Measurements from ENCODE around the gene ITGAD. TPM values are rescaled to one million over a fixed set of nuclear protein-coding genes. Genes with fewer than 3 reads are reported as not detected.

The ITGAD gene
- polyA plus RNA-seq, 2 of the 4 experiments (the other 2 are of a cell fraction), result not detected

- WGBS (ENCODE audit: missing lambda C conversion rate), result 88% methylated on average over 20 of the region's 20 CpGs
- Histone ChIP-seq H3K4me2 (no peak overlapping the region), H3K27ac (no peak overlapping the region), H3K4me1 (peaks cover 2% of the 10 kb centered on the region; the same call in 1 of the 3 replicates), H3K9me3 (no peaks in the 10 kb centered on the region), H3K4me3 (no peak overlapping the region)
- no peak for DNase-seq (ENCODE audit: low read depth in 1 of 2, low spot score in 1 of 2)
- no peak for FAIRE-seq
- ChIA-PET CTCF (no interaction called here), POLR2A (no interaction called here)
- no peak for ATAC-seq
- TF ChIP-seq FOSB (CRISPR knock-in tag; IDR thresholded peaks at IDR 0.05), result no peak
- TF ChIP-seq EHMT2 (IDR thresholded peaks at IDR 0.05; ENCODE audit: low read depth), result no peak
- no peak for TF ChIP-seq MAZ (IDR thresholded peaks at IDR 0.05; ENCODE audit: borderline replicate concordance, low read depth, low read length)
- no peak for TF ChIP-seq EHF (CRISPR knock-in tag; IDR thresholded peaks at IDR 0.05)
- TF ChIP-seq CHD2 (IDR thresholded peaks at IDR 0.05; ENCODE audit: low read length, partially characterized antibody), result no peak
- TF ChIP-seq HOXB13 (CRISPR knock-in tag; IDR thresholded peaks at IDR 0.05; ENCODE audit: low read depth), result no peak
- no peak for TF ChIP-seq MAX (IDR thresholded peaks at IDR 0.05)
- TF ChIP-seq SREBF2 (IDR thresholded peaks at IDR 0.05), result no peak
- no peak for TF ChIP-seq HES2 (IDR thresholded peaks at IDR 0.05)
- TF ChIP-seq MYC (IDR thresholded peaks at IDR 0.05; ENCODE audit: borderline replicate concordance, low read length), result no peak
- TF ChIP-seq FOSL2 (IDR thresholded peaks at IDR 0.05), result no peak
- no peak for TF ChIP-seq FOSL2 (CRISPR knock-in tag; IDR thresholded peaks at IDR 0.05)
- no peak for TF ChIP-seq TP53 (CRISPR knock-in tag; IDR thresholded peaks at IDR 0.05)
These were observed 72.7 kb downstream of the ITGAD start for GRCh38 chr16:31465788-31466370.

GRCh38 chr16:31466381-31466841 is 73.3 kb downstream of the ITGAD start:
- ChIA-PET POLR2A (no interaction called here), CTCF (no interaction called here)
- 83% methylated on average over 8 of the region's 18 CpGs for WGBS (ENCODE audit: missing lambda C conversion rate)
- H3K4me3 ChIP-seq, result no peak overlapping the region
- TF ChIP-seq FOSB (CRISPR knock-in tag; IDR thresholded peaks at IDR 0.05) (no peak), EHF (CRISPR knock-in tag; IDR thresholded peaks at IDR 0.05) (no peak), TP53 (CRISPR knock-in tag; IDR thresholded peaks at IDR 0.05) (no peak), FOSL2 (IDR thresholded peaks at IDR 0.05) (no peak), FOSL2 (CRISPR knock-in tag; IDR thresholded peaks at IDR 0.05) (no peak), HMGXB4 (CRISPR knock-in tag; IDR thresholded peaks at IDR 0.05; ENCODE audit: borderline replicate concordance) (no peak), CHD2 (IDR thresholded peaks at IDR 0.05; ENCODE audit: low read length, partially characterized antibody) (no peak), SMC3 (IDR thresholded peaks at IDR 0.05) (no peak), HES2 (IDR thresholded peaks at IDR 0.05) (no peak), CEBPB (IDR thresholded peaks at IDR 0.05) (no peak), MAX (IDR thresholded peaks at IDR 0.05) (no peak), ELK1 (IDR thresholded peaks at IDR 0.05; ENCODE audit: low read depth, low read length) (no peak), HOXA7 (CRISPR knock-in tag; IDR thresholded peaks at IDR 0.05) (no peak), JUNB (IDR thresholded peaks at IDR 0.05) (no peak), NR3C1 (IDR thresholded peaks at IDR 0.05) (no peak), TFCP2L1 (CRISPR knock-in tag; IDR thresholded peaks at IDR 0.05) (no peak), CTCF (IDR thresholded peaks at IDR 0.05) (no peak), RARB (CRISPR knock-in tag; IDR thresholded peaks at IDR 0.05) (no peak), RFX5 (IDR thresholded peaks at IDR 0.05) (no peak), HDAC2 (IDR thresholded peaks at IDR 0.05) (no peak), REST (IDR thresholded peaks at IDR 0.05) (no peak)
- H3K4me2 ChIP-seq, result no peak overlapping the region
- ATAC-seq (no peak), DNase-seq (ENCODE audit: low read depth in 1 of 2, low spot score in 1 of 2) (no peak), FAIRE-seq (no peak)
- no peaks in the 10 kb centered on the region for H3K9me3 ChIP-seq
- no peak overlapping the region for H3K27ac ChIP-seq
- H3K4me1 ChIP-seq, result peaks cover 7% of the 10 kb centered on the region
